OCI-LY3 (cell line): ENCODE data around the gene DQX1.

Experiments used
- H2AFZ ChIP-seq: fragments of 200-600, 300-600 bp; shearing (Covaris generic); 2 replicates; pipeline ENCODE4 v1.6.0; 2014; ENCODE audit warnings: antibody characterized with exemption, low read depth, low read length
- H3K27ac ChIP-seq: fragments of 200-600, 300-600 bp; sonication (generic); 2 replicates; pipeline ENCODE4 v1.5.1; 2014; ENCODE audit warnings: mild to moderate bottlenecking, low read length, moderate library complexity, mixed read lengths
- H3K27me3 ChIP-seq: fragments of 200-600, 300-600 bp; sonication (generic); 2 replicates; pipeline ENCODE4 v1.6.1; 2014; ENCODE audit warnings: low read depth, low read length, mixed read lengths
- H3K36me3 ChIP-seq: fragments of 200-600, 300-600 bp; sonication (generic); replicated peaks from 2 replicates; pipeline ENCODE3; 2014; ENCODE audit warnings: low read depth, low read length, mixed read lengths
- H3K4me1 ChIP-seq: fragments of 300-600, 200-600 bp; sonication (generic); 2 replicates; pipeline ENCODE4 v1.6.1; 2014; ENCODE audit warnings: low read length, mixed read lengths
- H3K4me2 ChIP-seq: fragments of 200-600, 300-600 bp; sonication (generic); 2 replicates; pipeline ENCODE4 v1.6.1; 2014; ENCODE audit warnings: low read length, mixed read lengths
- H3K4me3 ChIP-seq: fragments of 300-600, 200-600 bp; sonication (generic); 2 replicates; pipeline ENCODE4 v1.5.1; 2014; ENCODE audit warnings: antibody characterized with exemption, mild to moderate bottlenecking, low read length, moderate library complexity
- H3K79me2 ChIP-seq: fragments of 300-600, 200-600 bp; shearing (Covaris generic); 2 replicates; pipeline ENCODE4 v1.6.1; 2014; ENCODE audit warnings: mild to moderate bottlenecking, low read length, mixed read lengths
- H3K9ac ChIP-seq: fragments of 300-600, 200-600 bp; shearing (Covaris generic); 2 replicates; pipeline ENCODE4 v1.6.0; 2014; ENCODE audit warnings: mild to moderate bottlenecking, low read length, moderate library complexity
- H3K9me3 ChIP-seq: fragments of 200-600, 300-600 bp; shearing (Covaris generic); 2 replicates; pipeline ENCODE4 v1.6.1; 2014; ENCODE audit warnings: low read length, mixed read lengths; ENCODE audit not compliant: insufficient read depth
- H4K20me1 ChIP-seq: fragments of 200-600, 300-600 bp; sonication (generic); 2 replicates; pipeline ENCODE4 v1.6.1; 2016; ENCODE audit warnings: low read length, mixed read lengths; ENCODE audit not compliant: insufficient read depth
- EZH2phosphoT487 ChIP-seq: fragments of 200-600 bp; shearing (Covaris generic); IDR thresholded peaks from 2 replicates; pipeline ENCODE4 v1.6.1; 2018; ENCODE audit warnings: antibody characterized with exemption, mixed run types, low read depth
- TF ChIP-seq, protein P1 (sequence below): fragments of 200-600, 300-600 bp; sonication (generic); IDR thresholded peaks from 2 replicates; pipeline ENCODE4 v1.5.1; 2014; ENCODE audit warnings: antibody characterized with exemption, low read length, low read depth

Gene DQX1

DNA sequence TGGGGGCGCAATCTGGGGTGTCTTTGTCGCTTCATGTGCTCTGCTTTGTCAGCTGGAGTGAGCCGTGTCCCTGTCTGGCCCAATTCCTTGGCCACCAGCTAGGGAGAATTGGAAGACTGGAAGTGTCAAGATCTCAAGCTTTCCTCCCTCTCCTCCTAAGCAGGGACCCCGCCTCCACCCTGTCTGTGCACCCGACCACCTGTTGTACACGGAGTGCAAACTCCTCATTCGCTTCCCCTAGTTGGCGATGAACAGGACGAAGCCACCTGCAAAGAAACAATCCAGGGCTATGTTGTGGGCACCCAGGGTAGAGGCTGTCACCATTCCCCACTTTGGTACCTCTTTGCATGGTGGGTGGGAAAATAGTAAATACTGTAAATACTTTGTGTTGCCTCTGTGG, 1.7 kb upstream of the DQX1 start:
- Histone ChIP-seq H3K79me2 (peaks cover 48% of the 10 kb centered on the region), H3K27ac (peak overlapping the region; percentile 95), H4K20me1 (no peaks in the 10 kb centered on the region; the same call in 1 of the 2 replicates), H3K4me2 (peak overlapping the region; percentile 96), H3K27me3 (no peaks in the 10 kb centered on the region), H3K9ac (peak overlapping the region; percentile 98; the same call in 1 of the 2 replicates), H3K4me1 (peaks cover 44% of the 10 kb centered on the region), H2AFZ (no peak overlapping the region), H3K4me3 (peak overlapping the region; percentile 99), H3K36me3 (peaks cover 50% of the 10 kb centered on the region), H3K9me3 (no peaks in the 10 kb centered on the region)
- TF ChIP-seq, protein P1, sequence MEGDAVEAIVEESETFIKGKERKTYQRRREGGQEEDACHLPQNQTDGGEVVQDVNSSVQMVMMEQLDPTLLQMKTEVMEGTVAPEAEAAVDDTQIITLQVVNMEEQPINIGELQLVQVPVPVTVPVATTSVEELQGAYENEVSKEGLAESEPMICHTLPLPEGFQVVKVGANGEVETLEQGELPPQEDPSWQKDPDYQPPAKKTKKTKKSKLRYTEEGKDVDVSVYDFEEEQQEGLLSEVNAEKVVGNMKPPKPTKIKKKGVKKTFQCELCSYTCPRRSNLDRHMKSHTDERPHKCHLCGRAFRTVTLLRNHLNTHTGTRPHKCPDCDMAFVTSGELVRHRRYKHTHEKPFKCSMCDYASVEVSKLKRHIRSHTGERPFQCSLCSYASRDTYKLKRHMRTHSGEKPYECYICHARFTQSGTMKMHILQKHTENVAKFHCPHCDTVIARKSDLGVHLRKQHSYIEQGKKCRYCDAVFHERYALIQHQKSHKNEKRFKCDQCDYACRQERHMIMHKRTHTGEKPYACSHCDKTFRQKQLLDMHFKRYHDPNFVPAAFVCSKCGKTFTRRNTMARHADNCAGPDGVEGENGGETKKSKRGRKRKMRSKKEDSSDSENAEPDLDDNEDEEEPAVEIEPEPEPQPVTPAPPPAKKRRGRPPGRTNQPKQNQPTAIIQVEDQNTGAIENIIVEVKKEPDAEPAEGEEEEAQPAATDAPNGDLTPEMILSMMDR, result no peak
- TF ChIP-seq EZH2phosphoT487, result no peak

DNA sequence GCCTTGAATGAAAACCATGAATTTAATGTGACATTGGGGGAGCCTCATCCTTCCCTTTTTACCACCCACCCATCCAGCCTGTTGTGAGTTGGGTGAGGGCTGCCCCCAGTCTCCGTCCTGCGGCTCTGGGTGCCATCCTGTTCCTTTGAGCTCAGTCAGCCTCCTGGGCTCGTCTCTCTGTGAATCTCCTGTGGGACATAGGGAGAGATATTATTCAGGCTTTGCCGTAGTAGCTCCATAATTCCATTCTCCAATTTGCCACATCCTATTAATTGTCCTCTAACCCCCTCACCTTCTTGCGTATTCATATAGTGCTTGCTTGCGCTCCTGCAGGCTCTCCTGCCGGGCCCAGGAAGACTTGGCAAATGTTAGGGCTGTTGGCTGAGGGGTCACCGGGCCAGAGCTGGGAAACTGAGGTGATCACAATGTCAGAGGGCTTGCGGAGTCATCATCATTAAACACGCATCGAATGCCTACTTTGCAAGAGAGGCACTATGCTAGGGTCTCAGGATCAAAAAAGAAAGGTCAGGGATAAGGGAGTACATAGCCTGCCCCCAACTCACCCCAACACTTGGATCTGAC, 709 bp upstream of the DQX1 start:
- TF ChIP-seq, protein P1, result no peak
- no peak for TF ChIP-seq EZH2phosphoT487
- Histone ChIP-seq H3K4me3 (peak overlapping the region; percentile 99), H3K27ac (peak overlapping the region; percentile 95), H2AFZ (no peak overlapping the region), H3K4me1 (peaks cover 42% of the 10 kb centered on the region), H3K79me2 (peaks cover 46% of the 10 kb centered on the region), H3K36me3 (peaks cover 41% of the 10 kb centered on the region), H4K20me1 (no peaks in the 10 kb centered on the region; the same call in 1 of the 2 replicates), H3K9ac (peak overlapping the region; percentile 48; the same call in 1 of the 2 replicates), H3K4me2 (peak overlapping the region; percentile 96), H3K27me3 (no peaks in the 10 kb centered on the region), H3K9me3 (no peaks in the 10 kb centered on the region)

DNA sequence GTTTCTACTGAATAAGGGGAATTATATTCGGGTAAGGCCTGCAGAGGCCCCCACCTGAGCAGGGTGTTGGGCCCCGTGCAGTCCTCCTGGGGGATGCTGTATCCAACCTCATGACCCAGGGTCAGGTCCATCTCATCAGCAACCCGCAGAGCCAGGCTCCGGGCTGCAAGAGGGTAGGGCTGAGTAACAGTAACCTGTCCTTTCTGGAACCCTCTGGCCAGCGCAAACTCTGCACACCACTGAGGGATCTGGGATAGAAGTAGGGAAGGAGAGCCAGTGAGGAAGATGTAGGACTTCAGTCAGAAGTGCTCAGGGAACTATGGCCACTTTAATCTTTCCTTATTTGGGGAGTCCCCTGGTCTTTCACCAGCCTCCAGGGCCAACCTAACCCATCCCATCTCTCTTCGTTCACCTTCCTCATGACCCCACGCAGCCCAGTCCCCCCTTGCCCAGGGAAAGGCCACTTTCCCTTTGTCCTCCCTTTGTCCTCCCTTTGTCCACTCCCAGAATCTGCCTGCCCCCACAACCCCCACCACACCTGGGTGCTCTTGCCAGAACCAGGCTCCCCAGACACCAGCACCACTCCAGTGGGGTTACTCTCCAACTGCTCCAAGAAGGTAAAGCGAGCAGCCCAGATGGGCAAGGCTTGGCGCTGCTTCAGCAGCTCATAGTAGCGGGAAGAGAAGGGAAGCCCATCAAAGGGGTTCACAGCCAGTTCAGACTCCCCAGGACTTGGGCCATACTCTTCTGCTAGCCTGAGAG, 895 bp downstream of the DQX1 start:
- no peak overlapping the region for H2AFZ ChIP-seq
- peaks cover 38% of the 10 kb centered on the region for H3K4me1 ChIP-seq
- H3K9me3 ChIP-seq, result no peaks in the 10 kb centered on the region
- no peak overlapping the region for H3K4me2 ChIP-seq
- no peaks in the 10 kb centered on the region; the same call in 1 of the 2 replicates for H4K20me1 ChIP-seq
- TF ChIP-seq, protein P1, result no peak
- TF ChIP-seq EZH2phosphoT487, result no peak
- H3K27me3 ChIP-seq, result no peaks in the 10 kb centered on the region
- peaks cover 34% of the 10 kb centered on the region for H3K36me3 ChIP-seq
- H3K79me2 ChIP-seq, result peaks cover 32% of the 10 kb centered on the region
- H3K4me3 ChIP-seq, result no peak overlapping the region
- no peak overlapping the region for H3K27ac ChIP-seq
- H3K9ac ChIP-seq, result no peak overlapping the region

DNA sequence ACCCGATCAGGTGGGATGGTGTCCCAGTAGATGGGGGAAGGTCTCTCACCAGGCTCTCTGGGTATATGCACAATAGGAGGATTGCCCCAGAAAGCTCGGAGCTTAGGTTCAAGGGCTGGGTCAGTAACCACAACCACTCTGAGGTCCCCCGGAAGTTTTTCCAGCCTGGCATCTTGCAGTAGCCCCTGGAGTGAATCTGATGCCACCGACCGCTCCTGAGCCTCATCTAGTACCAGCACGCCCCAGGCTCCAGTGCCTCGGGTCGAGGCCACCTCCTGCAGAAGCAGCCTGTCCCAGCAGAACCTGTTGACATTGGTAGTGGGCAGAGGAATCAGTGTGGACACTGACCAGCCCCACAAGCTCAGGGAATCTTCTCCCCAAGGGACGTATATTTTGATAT, 2.0 kb downstream of the DQX1 start:
- no peak for TF ChIP-seq EZH2phosphoT487
- TF ChIP-seq, protein P1, result no peak
- Histone ChIP-seq H3K9me3 (no peaks in the 10 kb centered on the region), H3K9ac (no peak overlapping the region), H3K4me1 (peaks cover 46% of the 10 kb centered on the region), H3K79me2 (peaks cover 22% of the 10 kb centered on the region), H3K27ac (no peak overlapping the region), H3K27me3 (no peaks in the 10 kb centered on the region), H3K4me3 (no peak overlapping the region), H4K20me1 (no peaks in the 10 kb centered on the region; the same call in 1 of the 2 replicates), H3K4me2 (no peak overlapping the region), H2AFZ (no peak overlapping the region), H3K36me3 (peaks cover 39% of the 10 kb centered on the region)
